Measurements from ENCODE around the gene MAN1B1. TPM values are rescaled to one million over a fixed set of nuclear protein-coding genes. Genes with fewer than 3 reads are reported as not detected.

The MAN1B1 gene
- total and polyA plus RNA-seq, 2 of the 8 experiments (the other 6 are each of a cell fraction or from before 2014, with no cell fraction given): 33.7 to 36.3 TPM

DNA sequence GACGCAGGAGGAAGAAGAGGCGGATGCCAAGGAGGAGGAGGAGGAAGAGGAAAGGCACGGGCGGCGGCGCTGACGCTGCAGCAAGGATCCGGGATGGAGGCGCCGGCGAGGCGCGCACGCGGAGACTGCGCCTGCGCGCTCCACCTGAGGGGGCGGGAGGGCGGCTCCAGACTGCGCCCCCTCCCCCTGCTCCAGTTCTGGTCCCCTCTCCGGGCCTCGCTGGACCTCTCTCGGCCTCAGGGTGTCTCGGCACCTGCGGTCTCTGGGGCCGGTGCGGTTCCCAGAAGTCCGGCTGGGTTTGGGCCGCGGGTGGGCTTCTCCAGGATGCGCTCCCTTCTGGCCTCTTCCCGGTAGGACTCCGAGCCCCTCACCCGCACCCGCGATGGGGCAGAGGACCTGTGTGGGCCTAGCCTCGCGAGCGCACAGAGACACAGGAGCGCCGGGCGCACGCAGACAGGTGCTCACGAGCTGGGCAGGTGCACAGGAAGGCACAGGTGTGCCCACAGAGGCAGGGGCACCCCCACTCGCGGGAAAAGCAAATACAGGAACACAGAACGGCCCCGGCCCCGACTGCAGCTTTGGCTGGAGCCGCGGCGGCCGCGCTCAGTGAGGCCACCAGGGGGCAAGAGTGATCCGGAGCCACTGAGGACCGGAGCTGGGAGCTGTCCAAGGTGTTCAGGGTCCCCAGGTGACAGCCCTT, 40.5 kb upstream of the MAN1B1 start, which contains the start of gene NPDC1 (continued):
- no peak for TF ChIP-seq CHD7 (IDR thresholded peaks at IDR 0.05; ENCODE audit: insufficient replicate concordance, low read length)
- no peak for TF ChIP-seq POLR2AphosphoS5 (IDR thresholded peaks at IDR 0.05; ENCODE audit: low read depth, low read length)
- TF ChIP-seq PHF8 (conservative IDR thresholded peaks at IDR 0.05; ENCODE audit: low read depth, low read length): no peak
- no peak for TF ChIP-seq POLR2A (IDR thresholded peaks at IDR 0.05; ENCODE audit: control extremely low read depth in 1 of 2, low read depth in 2 of 2, low read length in 2 of 2)
- no peak for TF ChIP-seq POU5F1 (IDR thresholded peaks at IDR 0.05; ENCODE audit: low read depth, low read length)
- no peak for TF ChIP-seq SIRT6 (IDR thresholded peaks at IDR 0.05; ENCODE audit: low read length)
- no peak for TF ChIP-seq CEBPB (IDR thresholded peaks at IDR 0.05; ENCODE audit: low read depth, low read length)
- peak; percentile 59; the same call in 1 of the 2 replicates for TF ChIP-seq E2F6 (IDR thresholded peaks at IDR 0.05)
- peak; percentile 21; the same call in 1 of the 2 replicates for TF ChIP-seq TEAD4 (IDR thresholded peaks at IDR 0.05; ENCODE audit: low read depth, low read length)
- TF ChIP-seq RXRA (IDR thresholded peaks at IDR 0.05; ENCODE audit: insufficient read depth, low read depth, low read length): no peak
- peak; percentile 23 for TF ChIP-seq ASH2L (IDR thresholded peaks at IDR 0.05; ENCODE audit: low read length)
